ENCODE data around the gene NACC1.

Gene NACC1

GRCh38 chr19:13087795-13088537 lies 30.1 kb upstream of the NACC1 start:
- DNase-seq (ENCODE audit: low read depth) = no peak

DNA sequence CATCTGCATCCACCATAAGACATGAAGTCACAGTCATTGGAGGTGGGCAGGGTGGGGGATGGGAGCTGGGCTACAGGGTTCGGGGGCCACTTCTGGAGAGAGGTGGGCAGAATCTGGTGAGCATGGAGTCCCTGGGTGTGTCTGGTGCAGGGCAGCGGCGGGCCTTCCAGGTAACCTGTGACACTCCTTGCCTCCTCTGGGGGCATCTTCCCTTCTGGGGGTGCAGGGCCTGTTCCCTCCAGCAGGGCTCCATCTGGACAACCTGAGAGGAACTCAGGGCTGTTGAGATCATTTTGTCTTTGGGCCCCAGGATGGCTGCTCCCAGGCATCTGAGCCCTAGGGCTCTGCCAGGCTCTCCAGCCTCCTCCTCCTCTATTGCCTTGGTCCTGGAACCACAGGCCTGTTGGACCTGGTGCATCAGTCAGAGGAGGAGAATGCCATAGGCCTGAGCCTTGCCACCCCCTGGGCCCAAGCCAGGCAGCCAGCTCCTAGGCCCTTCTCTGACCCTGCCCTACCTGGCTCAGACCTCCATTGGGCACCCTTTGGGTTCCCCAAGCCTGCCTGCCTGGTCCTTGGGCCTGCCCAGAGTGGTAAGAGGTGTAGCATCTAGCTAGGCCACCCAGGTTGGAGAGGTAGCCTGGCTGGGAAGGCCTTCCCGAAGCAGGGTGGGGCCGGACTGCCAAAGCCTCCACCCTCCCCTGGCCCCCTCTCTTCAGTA lies 28.8 kb upstream of the NACC1 start:
- no peak for DNase-seq (ENCODE audit: low read depth)

GRCh38 chr19:13089857-13090507 lies 28.1 kb upstream of the NACC1 start:
- DNase-seq (ENCODE audit: low read depth) = no peak

DNA sequence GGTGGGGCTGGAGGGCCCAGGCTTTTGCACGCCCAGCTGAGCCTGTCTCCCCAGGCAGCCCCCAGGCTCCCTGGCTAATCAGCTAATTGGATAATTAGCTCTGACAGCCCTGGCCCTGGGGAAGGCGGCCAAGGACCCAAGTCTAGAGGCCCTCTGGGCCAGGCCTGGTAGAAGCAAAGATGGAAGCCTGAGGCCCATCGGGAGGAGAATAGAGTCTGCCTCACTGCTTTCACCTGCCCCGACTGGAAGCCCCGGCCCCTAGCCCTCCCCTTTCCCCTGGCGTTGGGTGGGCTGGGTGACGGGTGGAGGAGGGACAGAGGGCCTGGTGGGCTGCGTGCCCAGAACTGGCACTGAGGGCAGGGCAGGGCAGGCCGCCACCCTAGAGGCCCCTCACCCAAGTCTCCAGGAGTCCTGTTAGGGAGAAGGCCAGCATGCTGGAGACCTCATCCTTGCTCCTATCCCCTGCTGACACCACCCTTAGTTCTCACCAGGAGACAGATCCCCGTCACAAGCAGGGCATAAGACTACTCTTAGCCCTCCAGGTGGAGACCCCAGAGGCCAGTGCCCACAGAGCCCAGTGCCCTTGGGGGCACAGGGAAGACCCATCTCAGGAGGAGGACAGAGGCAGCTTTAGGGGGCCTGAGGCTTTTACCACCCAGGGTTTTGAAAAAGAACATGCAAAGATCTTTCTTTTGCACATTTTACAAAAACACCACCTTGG lies 27.4 kb upstream of the NACC1 start:
- no peak for DNase-seq (ENCODE audit: low read depth)

- no peak for DNase-seq (ENCODE audit: low read depth)
Measured at GRCh38 chr19:13091400-13092157, 26.5 kb upstream of the NACC1 start.

GRCh38 chr19:13092158-13092543 lies 25.9 kb upstream of the NACC1 start:
- DNase-seq (ENCODE audit: low read depth) = no peak

DNA sequence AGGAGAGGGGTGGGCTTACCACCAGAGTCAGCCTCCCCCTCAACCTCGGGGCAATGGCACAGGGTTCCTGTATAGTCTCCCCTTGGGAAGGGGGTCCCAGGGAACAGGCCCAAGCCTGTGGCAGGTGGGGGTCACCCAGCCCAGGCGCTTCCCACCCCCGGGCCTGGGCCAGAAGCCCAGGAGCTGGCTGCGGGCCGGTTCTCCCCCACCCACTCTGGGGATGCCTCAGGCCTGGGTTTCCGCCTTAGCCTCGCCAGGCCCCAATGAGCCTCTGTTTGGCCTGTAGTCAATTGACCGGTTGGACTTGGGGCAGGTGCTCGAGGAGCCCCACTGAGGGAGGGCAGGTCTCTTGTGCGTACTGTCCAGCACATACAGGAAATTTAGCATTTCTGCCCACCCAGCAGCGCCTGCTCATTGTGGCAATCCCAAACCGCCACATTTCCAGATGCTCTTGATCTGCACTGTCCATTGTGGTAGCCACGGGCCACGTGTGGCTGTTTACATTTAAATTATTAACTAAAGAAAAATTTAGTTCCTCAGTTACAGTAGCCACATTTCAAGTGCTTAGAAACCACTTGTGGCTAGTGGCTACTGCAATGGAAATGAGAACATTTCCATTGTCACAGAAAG lies 25.3 kb upstream of the NACC1 start:
- no peak for DNase-seq (ENCODE audit: low read depth)

DNA sequence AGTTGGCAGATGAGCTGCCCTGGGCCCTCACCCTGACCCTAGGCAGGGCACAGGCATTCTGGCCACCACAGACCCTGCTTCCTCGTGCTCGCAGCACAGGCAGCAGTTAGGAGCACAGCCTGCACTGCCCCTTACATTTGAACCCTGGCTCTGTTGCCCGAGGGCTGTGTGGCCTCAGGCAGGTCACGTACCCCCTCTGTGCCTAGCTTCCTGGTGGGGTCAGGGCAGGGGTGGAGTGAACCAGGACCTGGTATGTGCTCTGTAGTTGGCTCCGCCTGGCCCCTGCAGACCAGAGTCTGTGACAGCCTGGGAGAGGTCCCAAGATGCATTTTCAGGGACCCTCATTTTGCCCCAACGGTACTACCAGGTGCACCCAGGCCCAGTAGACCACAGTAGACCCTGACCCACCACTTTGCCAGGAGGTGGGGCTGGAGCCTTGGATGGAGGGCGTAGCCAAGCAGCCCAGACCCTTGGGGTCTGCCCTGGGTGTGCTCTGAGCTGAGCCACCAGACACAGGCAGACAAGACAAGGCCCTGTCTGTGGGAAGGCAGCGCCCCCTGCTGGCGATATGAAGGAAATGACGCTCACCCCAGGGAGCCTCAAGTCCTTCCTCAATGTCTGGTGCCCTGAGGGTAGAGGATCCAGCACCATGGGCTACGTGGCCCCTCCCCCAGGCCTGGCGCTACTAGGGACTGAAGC lies 24.5 kb upstream of the NACC1 start:
- peak; percentile 70 for DNase-seq (ENCODE audit: low read depth)

DNA sequence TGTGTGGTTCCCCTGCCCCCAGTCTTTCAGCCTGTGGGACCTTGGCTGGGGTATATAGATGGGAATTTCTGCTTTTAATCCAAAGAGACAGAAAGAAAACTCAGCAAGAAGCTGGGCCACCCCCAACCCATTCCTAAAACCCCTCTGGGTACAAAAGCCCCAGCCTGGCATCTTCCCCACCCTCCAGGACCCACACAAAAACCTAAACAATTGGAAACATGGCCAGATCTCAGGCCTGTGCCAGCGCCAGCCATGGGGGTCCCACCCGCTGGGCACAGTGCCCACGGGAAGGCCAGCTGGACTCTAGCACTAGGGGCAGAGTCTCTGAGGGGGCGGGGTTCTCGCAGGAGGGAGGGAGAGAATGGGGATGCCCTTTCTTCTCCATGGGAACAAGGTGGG lies 24.0 kb upstream of the NACC1 start:
- no peak for DNase-seq (ENCODE audit: low read depth)

DNA sequence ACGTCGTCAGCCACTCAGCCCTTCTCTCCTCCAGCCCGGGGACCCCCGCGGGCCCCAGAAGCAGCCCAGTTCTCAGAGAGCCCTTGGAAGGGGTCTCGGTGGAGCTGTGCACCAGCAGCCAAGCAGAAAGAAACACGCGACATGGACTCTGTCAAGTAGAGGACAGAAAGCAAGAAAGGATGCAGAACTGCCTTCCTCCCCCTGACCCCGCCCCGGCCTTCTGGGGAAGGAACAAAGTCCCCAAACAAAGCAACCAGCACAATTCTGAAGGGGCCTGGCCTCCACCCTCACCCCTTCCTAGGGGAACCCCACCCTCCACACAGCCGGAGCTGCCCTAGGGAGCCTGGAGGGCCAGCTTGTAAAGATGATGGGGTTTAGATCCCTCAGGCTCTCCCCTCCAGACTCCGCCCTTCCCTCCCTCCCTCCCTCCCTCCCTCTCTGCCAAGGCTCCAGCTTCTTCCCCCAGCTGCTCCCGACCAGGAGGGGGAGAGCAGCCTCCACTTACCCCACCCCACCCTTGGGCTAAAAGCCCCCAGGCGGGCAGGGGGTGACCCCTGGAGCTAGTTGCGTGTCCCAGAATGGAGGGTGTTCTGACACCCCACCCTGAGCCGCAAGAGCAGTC lies 23.2 kb upstream of the NACC1 start:
- DNase-seq (ENCODE audit: low read depth) = no peak

GRCh38 chr19:13095393-13095784 lies 22.7 kb upstream of the NACC1 start:
- no peak for DNase-seq (ENCODE audit: low read depth)

GRCh38 chr19:13095934-13096927 lies 21.8 kb upstream of the NACC1 start:
- no peak for DNase-seq (ENCODE audit: low read depth)

DNA sequence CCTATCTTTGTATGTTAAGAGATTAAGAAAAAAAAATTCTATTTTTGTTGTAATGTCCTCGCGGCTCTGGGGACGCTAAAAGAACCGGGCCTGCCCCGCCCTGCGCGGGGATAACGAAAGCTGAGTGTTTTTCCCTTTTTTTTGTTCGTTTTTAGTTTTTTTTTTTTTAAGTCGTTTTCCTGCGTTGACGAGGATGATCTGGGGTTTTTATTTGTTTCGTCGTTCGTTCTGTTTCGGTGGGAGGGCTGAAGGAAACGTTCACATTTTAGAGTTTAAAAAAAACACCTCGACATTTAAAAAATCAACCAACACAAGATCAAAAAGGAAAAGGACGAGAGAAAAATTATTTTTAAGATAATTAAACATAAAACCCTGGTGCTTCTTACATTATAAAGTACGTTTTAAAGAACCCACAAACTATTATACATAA lies 21.0 kb upstream of the NACC1 start:
- DNase-seq (ENCODE audit: low read depth) = no peak

- no peak for DNase-seq (ENCODE audit: low read depth)
Measured at GRCh38 chr19:13097463-13098258, 20.4 kb upstream of the NACC1 start.

- no peak for DNase-seq (ENCODE audit: low read depth)
Measured at GRCh38 chr19:13098277-13099072, 19.6 kb upstream of the NACC1 start.

GRCh38 chr19:13099073-13099999 lies 18.7 kb upstream of the NACC1 start:
- DNase-seq (ENCODE audit: low read depth) = peak; percentile 74
